HG03565 (cell line): ENCODE results near the gene CACNA1I.

Experiments used
- ATAC-seq: cut with Tn5 transposase; IDR thresholded peaks from one replicate; pipeline ENCODE4 v1.9.1; 2021; ENCODE audit warnings: mild to moderate bottlenecking, moderate library complexity; ENCODE audit not compliant: unreplicated experiment

The CACNA1I gene

GRCh38 chr22:39535357-39535725 is 35.2 kb upstream of the CACNA1I start:
- ATAC-seq = no peak

- ATAC-seq = no peak
Measured at GRCh38 chr22:39535831-39536449, 34.6 kb upstream of the CACNA1I start.

- ATAC-seq = no peak
Measured at GRCh38 chr22:39536711-39537110, 33.8 kb upstream of the CACNA1I start.

- no peak for ATAC-seq
Measured at GRCh38 chr22:39537975-39538374, 32.6 kb upstream of the CACNA1I start.

- no peak for ATAC-seq
Measured at GRCh38 chr22:39543095-39543494, 27.5 kb upstream of the CACNA1I start.

GRCh38 chr22:39545386-39546365 is 24.9 kb upstream of the CACNA1I start:
- no peak for ATAC-seq

GRCh38 chr22:39546889-39547586 is 23.5 kb upstream of the CACNA1I start:
- ATAC-seq = no peak

GRCh38 chr22:39547587-39547947 is 23.0 kb upstream of the CACNA1I start:
- ATAC-seq = no peak

- no peak for ATAC-seq
Measured at GRCh38 chr22:39553429-39553828, 17.1 kb upstream of the CACNA1I start.

- no peak for ATAC-seq
Measured at GRCh38 chr22:39554151-39554550, 16.4 kb upstream of the CACNA1I start.

GRCh38 chr22:39556970-39557841 is 13.3 kb upstream of the CACNA1I start:
- no peak for ATAC-seq

GRCh38 chr22:39558254-39558727 is 12.3 kb upstream of the CACNA1I start:
- no peak for ATAC-seq

GRCh38 chr22:39558950-39559349 is 11.6 kb upstream of the CACNA1I start:
- no peak for ATAC-seq

GRCh38 chr22:39559456-39560105 is 11.0 kb upstream of the CACNA1I start:
- ATAC-seq = no peak

GRCh38 chr22:39560127-39560526 is 10.4 kb upstream of the CACNA1I start:
- no peak for ATAC-seq

- no peak for ATAC-seq
Measured at GRCh38 chr22:39562839-39563489, 7.6 kb upstream of the CACNA1I start.

GRCh38 chr22:39563571-39564428 is 6.8 kb upstream of the CACNA1I start:
- ATAC-seq = no peak

GRCh38 chr22:39565414-39565944 is 5.1 kb upstream of the CACNA1I start:
- no peak for ATAC-seq
